Lower leg skin (tissue), 4 donors: ENCODE measurements around the gene DNAH8. TPM values are rescaled to one million over a fixed set of nuclear protein-coding genes. Genes with fewer than 3 reads are reported as not detected.

Experiments
- DNase-seq, 2 donors: peaks; one replicate each; pipeline ENCODE4 v3.0.0-alpha.2; 2019; ENCODE audit warnings: low spot score in 2 of 2
- H3K4me3 ChIP-seq: fragments of 200-600 bp; sonication (generic); 2 replicates; pipeline ENCODE4 v1.5.1; 2017; ENCODE audit warnings: mild to moderate bottlenecking, low read depth; ENCODE audit not compliant: poor library complexity, severe bottlenecking
- CTCF ChIP-seq, 3 donors: fragments of 450-650 bp; IDR thresholded peaks; one replicate each; pipeline ENCODE4 v1.5.1; 2016; ENCODE audit warnings: antibody characterized with exemption in 3 of 3, mild to moderate bottlenecking in 3 of 3, moderate library complexity in 2 of 3
- POLR2A ChIP-seq, 2 donors: fragments of 450-650 bp; IDR thresholded peaks; one replicate each; pipeline ENCODE4 v1.6.1; 2016 to 2017; ENCODE audit warnings: antibody characterized with exemption in 2 of 2, mild to moderate bottlenecking in 1 of 2, moderate library complexity in 1 of 2
- WGBS, 2 donors: methylation state at CpG; one replicate each; pipeline ENCODE4 v1.1.5; 2018; 5-methylcytosine and 5-hydroxymethylcytosine counted together
- intact Hi-C: fragments of 100-400 bp; cut with DNase I; formaldehyde crosslinking; loops from one replicate; pipeline ENCODE4 v1.15.0; 2023; ENCODE audit warnings: low total_unique reads
- total RNA-seq, 4 donors: library from RNA; depleted of rRNA; stranded (reverse); fragments of >200 nt; gene quantifications; one replicate each; pipeline ENCODE4 v1.1.0, GENCODE V29; 2016

The DNAH8 gene
- total RNA-seq, 4 donors from 2014 or later = 0.02 to 0.19 (median 0.08) TPM

GRCh38 chr6:38755874-38756273 lies 40.8 kb downstream of the DNAH8 start:
- TF ChIP-seq CTCF (IDR thresholded peaks at IDR 0.05) (no peak), POLR2A (IDR thresholded peaks at IDR 0.05) (no peak)
- intact Hi-C loops = no loop called here
- no peak for DNase-seq
- 66 to 68% methylated on average over 2 of the region's 2 CpGs for WGBS, 2 donors
- no peak overlapping the region for H3K4me3 ChIP-seq

GRCh38 chr6:38760097-38760496 lies 45.0 kb downstream of the DNAH8 start:
- TF ChIP-seq CTCF (IDR thresholded peaks at IDR 0.05) (no peak), POLR2A (IDR thresholded peaks at IDR 0.05) (no peak)
- no peak for DNase-seq
- intact Hi-C loops = no loop called here
- no peak overlapping the region for H3K4me3 ChIP-seq
- 71 to 91% methylated on average over 1 of the region's 1 CpG for WGBS, 2 donors

GRCh38 chr6:38762848-38763247 lies 47.7 kb downstream of the DNAH8 start:
- TF ChIP-seq POLR2A (IDR thresholded peaks at IDR 0.05) (no peak), CTCF (IDR thresholded peaks at IDR 0.05) (no peak)
- DNase-seq = no peak
- no peak overlapping the region for H3K4me3 ChIP-seq
- intact Hi-C loops = no loop called here

GRCh38 chr6:38767560-38767959 lies 52.4 kb downstream of the DNAH8 start:
- intact Hi-C loops = no loop called here
- WGBS, 2 donors = 90 to 95% methylated on average over 2 of the region's 2 CpGs
- DNase-seq = no peak
- no peak for TF ChIP-seq POLR2A (IDR thresholded peaks at IDR 0.05)
- H3K4me3 ChIP-seq = no peak overlapping the region

GRCh38 chr6:38773338-38773737 lies 58.2 kb downstream of the DNAH8 start:
- TF ChIP-seq POLR2A (IDR thresholded peaks at IDR 0.05) (no peak), CTCF (IDR thresholded peaks at IDR 0.05) (no peak)

GRCh38 chr6:38774929-38775707 lies 60.0 kb downstream of the DNAH8 start:
- 87 to 88% methylated on average over 5 of the region's 5 CpGs for WGBS, 2 donors
- H3K4me3 ChIP-seq = no peak overlapping the region
- TF ChIP-seq CTCF (IDR thresholded peaks at IDR 0.05) (no peak), POLR2A (IDR thresholded peaks at IDR 0.05) (no peak)
- intact Hi-C loops = no loop called here
- no peak for DNase-seq

More at GRCh38 chr6:38773338-38773737, 58.2 kb downstream of the DNAH8 start:
- intact Hi-C loops = no loop called here
- WGBS, 2 donors = 75 to 85% methylated on average over 3 of the region's 3 CpGs
- H3K4me3 ChIP-seq = no peak overlapping the region
- DNase-seq = no peak
